Activated CD8-positive, alpha-beta T cell treated with anti-CD3 and anti-CD28 coated beads for 36 hours (primary cell): Measurements from ENCODE around the gene RAB3GAP2. TPM values are rescaled to one million over a fixed set of nuclear protein-coding genes. Genes with fewer than 3 reads are reported as not detected.

Source experiments
- ATAC-seq: fragments of 200-7000 bp; cut with Tn5 transposase; one replicate; pipeline ENCODE4 v1.10.0; 2021; ENCODE audit warnings: mild to moderate bottlenecking, moderate library complexity
- CTCF ChIA-PET: fragments of 350-600 bp; sonication (Branson Sonifier 250); formaldehyde crosslinking; loops from one replicate; lab custom pipeline; 2021; ENCODE audit warnings: antibody characterized with exemption; lab: Charles Lee
- POLR2A ChIA-PET: fragments of 350-600 bp; sonication (Branson Sonifier 250); formaldehyde crosslinking; loops from one replicate; lab custom pipeline; 2021; ENCODE audit warnings: antibody characterized with exemption; lab: Charles Lee
- DNase-seq: peaks from one replicate; pipeline ENCODE4 v3.0.0-alpha.2; 2020
- H3K27ac Mint-ChIP-seq: one replicate; pipeline ENCODE4 v1.8.0; 2021; ENCODE audit warnings: mild to moderate bottlenecking, mixed read lengths
- H3K27me3 Mint-ChIP-seq: one replicate; pipeline ENCODE4 v1.8.0; 2021; ENCODE audit warnings: mixed read lengths
- H3K36me3 Mint-ChIP-seq: one replicate; pipeline ENCODE4 v1.8.0; 2021; ENCODE audit warnings: low read depth, mixed read lengths
- H3K4me1 Mint-ChIP-seq: one replicate; pipeline ENCODE4 v1.8.0; 2021; ENCODE audit warnings: low read depth, mixed read lengths
- H3K4me3 Mint-ChIP-seq: one replicate; pipeline ENCODE4 v1.8.0; 2021; ENCODE audit warnings: mild to moderate bottlenecking, moderate library complexity, mixed read lengths
- H3K9me3 Mint-ChIP-seq: one replicate; pipeline ENCODE4 v1.8.0; 2021; ENCODE audit warnings: mixed read lengths
- CTCF ChIP-seq: fragments of 200-600 bp; IDR thresholded peaks from one replicate; pipeline ENCODE4 v1.8.0; 2022; ENCODE audit warnings: antibody characterized with exemption, mild to moderate bottlenecking
- intact Hi-C: fragments of 100-400 bp; cut with micrococcal nuclease; formaldehyde crosslinking; loops from one replicate; pipeline ENCODE4 v1.10.0; 2022
- total RNA-seq, 2 experiments: library from RNA; stranded (reverse); gene quantifications; one replicate each; pipeline ENCODE4 v1.2.3, GENCODE V29; 2021

Gene RAB3GAP2
- total RNA-seq, 2 experiments from 2014 or later = 50.6 to 53.5 TPM

- intact Hi-C loops = no loop called here
- no peak for ATAC-seq
- Mint-ChIP-seq H3K36me3 (peaks cover 36% of the 10 kb centered on the region), H3K9me3 (no peaks in the 10 kb centered on the region), H3K27me3 (no peaks in the 10 kb centered on the region), H3K4me3 (no peak overlapping the region), H3K27ac (peak overlapping the region; percentile 14), H3K4me1 (peaks cover 7% of the 10 kb centered on the region)
- ChIA-PET CTCF (no interaction called here), POLR2A (no interaction called here)
- DNase-seq = no peak
- no peak for TF ChIP-seq CTCF
These were observed 114.5 kb downstream of the RAB3GAP2 start for GRCh38 chr1:220157738-220158137.

GRCh38 chr1:220156620-220157146, 115.6 kb downstream of the RAB3GAP2 start:
- Mint-ChIP-seq H3K4me1 (peaks cover 7% of the 10 kb centered on the region), H3K27ac (peak overlapping the region; percentile 75), H3K4me3 (no peak overlapping the region), H3K9me3 (no peaks in the 10 kb centered on the region), H3K27me3 (no peaks in the 10 kb centered on the region), H3K36me3 (peaks cover 38% of the 10 kb centered on the region)
- DNase-seq = no peak
- ChIA-PET CTCF (no interaction called here), POLR2A (no interaction called here)
- TF ChIP-seq CTCF = no peak
- intact Hi-C loops = no loop called here
- no peak for ATAC-seq

- no peaks in the 10 kb centered on the region for H3K9me3 Mint-ChIP-seq
- no peaks in the 10 kb centered on the region for H3K27me3 Mint-ChIP-seq
- H3K27ac Mint-ChIP-seq = no peak overlapping the region
- POLR2A ChIA-PET = no interaction called here
- intact Hi-C loops = no loop called here
- H3K36me3 Mint-ChIP-seq = peaks cover 36% of the 10 kb centered on the region
- ATAC-seq (no peak), DNase-seq (no peak)
- no peak for TF ChIP-seq CTCF
- H3K4me3 Mint-ChIP-seq = no peak overlapping the region
- CTCF ChIA-PET = interaction anchor here (1.7 kb wide), 1 partner anchor 9 kb away, joined by 4 read pairs; no protein-coding TSS in a partner anchor
- peaks cover 6% of the 10 kb centered on the region for H3K4me1 Mint-ChIP-seq
These were observed 119.1 kb downstream of the RAB3GAP2 start for GRCh38 chr1:220153147-220153546.

- POLR2A ChIA-PET = no interaction called here
- H3K27me3 Mint-ChIP-seq = no peaks in the 10 kb centered on the region
- no peak for ATAC-seq
- no peak overlapping the region for H3K4me3 Mint-ChIP-seq
- no peak overlapping the region for H3K27ac Mint-ChIP-seq
- peaks cover 32% of the 10 kb centered on the region for H3K36me3 Mint-ChIP-seq
- no peaks in the 10 kb centered on the region for H3K4me1 Mint-ChIP-seq
- no peak for TF ChIP-seq CTCF
- H3K9me3 Mint-ChIP-seq = no peaks in the 10 kb centered on the region
- CTCF ChIA-PET = no interaction called here
- intact Hi-C loops = no loop called here
- DNase-seq = no peak
These were observed 120.8 kb downstream of the RAB3GAP2 start for GRCh38 chr1:220151454-220151853.

GRCh38 chr1:220149742-220150141, 122.5 kb downstream of the RAB3GAP2 start:
- ChIA-PET CTCF (no interaction called here), POLR2A (no interaction called here)
- intact Hi-C loops = no loop called here
- Mint-ChIP-seq H3K36me3 (peaks cover 35% of the 10 kb centered on the region), H3K9me3 (no peaks in the 10 kb centered on the region), H3K27ac (peak overlapping the region; percentile 20), H3K4me1 (no peaks in the 10 kb centered on the region), H3K27me3 (no peaks in the 10 kb centered on the region), H3K4me3 (no peak overlapping the region)
- DNase-seq = no peak
- TF ChIP-seq CTCF = no peak
- no peak for ATAC-seq
